DLD1 (cell line): ENCODE data around the gene IL1R2.

Source experiments
- in situ Hi-C: cut with HindIII; loops from 2 replicates; pipeline ENCODE4 v1.10.0; 2017; ENCODE audit warnings: low sequenced_read_pairs

IL1R2 gene

GRCh38 chr2:101991721-101992145 is at the start of gene IL1R2:
Gene IL1R2 (plus strand): TSS chr2:101991960. CDS start chr2:102008576, 16,616 bp downstream.
- in situ Hi-C loops: no loop called here

GRCh38 chr2:101942851-101943250 is 48.9 kb upstream of the IL1R2 start:
- in situ Hi-C loops: loop anchor here (25.0 kb wide), 1 partner anchor 106 kb away; no protein-coding TSS in a partner anchor

- in situ Hi-C loops: loop anchor here (25.0 kb wide), 1 partner anchor 109 kb away; no protein-coding TSS in a partner anchor
Observed at GRCh38 chr2:101946372-101947039, 45.3 kb upstream of the IL1R2 start.

GRCh38 chr2:101947374-101947773 is 44.4 kb upstream of the IL1R2 start:
- in situ Hi-C loops: loop anchor here (25.0 kb wide), 1 partner anchor 110 kb away; no protein-coding TSS in a partner anchor

GRCh38 chr2:101948625-101949155 is 43.1 kb upstream of the IL1R2 start:
- in situ Hi-C loops: loop anchor here (25.0 kb wide), 1 partner anchor 111 kb away; no protein-coding TSS in a partner anchor

- in situ Hi-C loops: loop anchor here (25.0 kb wide), 1 partner anchor 112 kb away; no protein-coding TSS in a partner anchor
Observed at GRCh38 chr2:101949304-101949703, 42.5 kb upstream of the IL1R2 start.

- in situ Hi-C loops: no loop called here
Observed at GRCh38 chr2:101951296-101951695, 40.5 kb upstream of the IL1R2 start.

- in situ Hi-C loops: no loop called here
Observed at GRCh38 chr2:101952551-101952950, 39.2 kb upstream of the IL1R2 start.

GRCh38 chr2:101956465-101957438 is 35.0 kb upstream of the IL1R2 start:
- in situ Hi-C loops: no loop called here

- in situ Hi-C loops: no loop called here
Observed at GRCh38 chr2:101958061-101958460, 33.7 kb upstream of the IL1R2 start.

GRCh38 chr2:101960819-101961337 is 30.9 kb upstream of the IL1R2 start:
- in situ Hi-C loops: no loop called here

- in situ Hi-C loops: no loop called here
Observed at GRCh38 chr2:101961338-101962191, 30.2 kb upstream of the IL1R2 start.

GRCh38 chr2:101962309-101962708 is 29.5 kb upstream of the IL1R2 start:
- in situ Hi-C loops: no loop called here

- in situ Hi-C loops: no loop called here
Observed at GRCh38 chr2:101963198-101963597, 28.6 kb upstream of the IL1R2 start.

- in situ Hi-C loops: no loop called here
Observed at GRCh38 chr2:101967826-101968513, 23.8 kb upstream of the IL1R2 start.

- in situ Hi-C loops: no loop called here
Observed at GRCh38 chr2:101969723-101970122, 22.0 kb upstream of the IL1R2 start.

GRCh38 chr2:101970901-101971300 is 20.9 kb upstream of the IL1R2 start:
- in situ Hi-C loops: no loop called here

- in situ Hi-C loops: no loop called here
Observed at GRCh38 chr2:101971836-101972235, 19.9 kb upstream of the IL1R2 start.

GRCh38 chr2:101972621-101973434 is 18.9 kb upstream of the IL1R2 start:
- in situ Hi-C loops: no loop called here
